ENCODE data around the gene IGHMBP2. TPM values are rescaled to one million over a fixed set of nuclear protein-coding genes. Genes with fewer than 3 reads are reported as not detected.
"Not testable (repeated sequence)": the region's sequence is repeated elsewhere in the genome, so short reads cannot be mapped to it uniquely, and the experiment has no call there.

IGHMBP2 gene
- total RNA-seq, 1 experiment from 2014 or later, result 27.0 TPM

- H3K4me2 ChIP-seq, result no peak overlapping the region
- no peaks in the 10 kb centered on the region for H3K79me2 ChIP-seq (ENCODE audit: low read depth)
- ChIA-PET CTCF (interaction anchor here (0.6 kb wide), 1 partner anchor 48 kb away, joined by 4 read pairs; no protein-coding TSS in a partner anchor), POLR2A (ENCODE audit: unreplicated experiment) (no interaction called here)
- TF ChIP-seq EZH2 (IDR thresholded peaks at IDR 0.05; ENCODE audit: low read depth), result no peak
- no peak for TF ChIP-seq CTCF (conservative IDR thresholded peaks at IDR 0.05)
- H3K27me3 ChIP-seq (ENCODE audit: insufficient read depth, low read depth), result peaks cover 27% of the 10 kb centered on the region; the same call in 1 of the 2 replicates
- DNase-seq, result no peak
- H3K4me1 ChIP-seq (replicated peaks; ENCODE audit: insufficient read depth), result no peaks in the 10 kb centered on the region
- no peaks in the 10 kb centered on the region for H3K9me2 ChIP-seq (ENCODE audit: insufficient read depth)
- H3F3A ChIP-seq (ENCODE audit: insufficient read depth, low read depth), result no peaks in the 10 kb centered on the region
- no peaks in the 10 kb centered on the region; the same call in 1 of the 2 replicates for H3K9me3 ChIP-seq (ENCODE audit: insufficient read depth, low read depth)
- BruUV-seq (replicated peaks), result no TSS peak
- H3K36me3 ChIP-seq (ENCODE audit: low read depth), result no peaks in the 10 kb centered on the region
- intact Hi-C loops (cut with micrococcal nuclease; ENCODE audit: unreplicated experiment), result no loop called here
- H2AFZ ChIP-seq, result no peak overlapping the region
- no peak overlapping the region for H3K4me3 ChIP-seq
- no peak overlapping the region for H3K27ac ChIP-seq
- 0 out of 2 replicates have a peak, but pooled peaks cover 4% of the 10 kb centered on the region for H4K20me1 ChIP-seq (ENCODE audit: insufficient read depth)
Measured at GRCh38 chr11:68973219-68973618, 69.5 kb downstream of the IGHMBP2 start.

GRCh38 chr11:68973706-68974105, 70.0 kb downstream of the IGHMBP2 start:
- H2AFZ ChIP-seq; H3K27ac ChIP-seq; intact Hi-C loops (cut with micrococcal nuclease; ENCODE audit: unreplicated experiment); DNase-seq; H3K79me2 ChIP-seq (ENCODE audit: low read depth); BruUV-seq (replicated peaks); H3F3A ChIP-seq (ENCODE audit: insufficient read depth, low read depth); POLR2A ChIA-PET (ENCODE audit: unreplicated experiment); H3K9me2 ChIP-seq (ENCODE audit: insufficient read depth); H3K4me1 ChIP-seq (replicated peaks; ENCODE audit: insufficient read depth); H4K20me1 ChIP-seq (ENCODE audit: insufficient read depth); H3K4me2 ChIP-seq; H3K4me3 ChIP-seq; H3K9me3 ChIP-seq (ENCODE audit: insufficient read depth, low read depth); H3K36me3 ChIP-seq (ENCODE audit: low read depth): not testable (repeated sequence)
- H3K27me3 ChIP-seq (ENCODE audit: insufficient read depth, low read depth), result peaks cover 25% of the 10 kb centered on the region; the same call in 1 of the 2 replicates
- CTCF ChIA-PET, result interaction anchor here (0.6 kb wide), 1 partner anchor 49 kb away, joined by 4 read pairs; no protein-coding TSS in a partner anchor

DNA sequence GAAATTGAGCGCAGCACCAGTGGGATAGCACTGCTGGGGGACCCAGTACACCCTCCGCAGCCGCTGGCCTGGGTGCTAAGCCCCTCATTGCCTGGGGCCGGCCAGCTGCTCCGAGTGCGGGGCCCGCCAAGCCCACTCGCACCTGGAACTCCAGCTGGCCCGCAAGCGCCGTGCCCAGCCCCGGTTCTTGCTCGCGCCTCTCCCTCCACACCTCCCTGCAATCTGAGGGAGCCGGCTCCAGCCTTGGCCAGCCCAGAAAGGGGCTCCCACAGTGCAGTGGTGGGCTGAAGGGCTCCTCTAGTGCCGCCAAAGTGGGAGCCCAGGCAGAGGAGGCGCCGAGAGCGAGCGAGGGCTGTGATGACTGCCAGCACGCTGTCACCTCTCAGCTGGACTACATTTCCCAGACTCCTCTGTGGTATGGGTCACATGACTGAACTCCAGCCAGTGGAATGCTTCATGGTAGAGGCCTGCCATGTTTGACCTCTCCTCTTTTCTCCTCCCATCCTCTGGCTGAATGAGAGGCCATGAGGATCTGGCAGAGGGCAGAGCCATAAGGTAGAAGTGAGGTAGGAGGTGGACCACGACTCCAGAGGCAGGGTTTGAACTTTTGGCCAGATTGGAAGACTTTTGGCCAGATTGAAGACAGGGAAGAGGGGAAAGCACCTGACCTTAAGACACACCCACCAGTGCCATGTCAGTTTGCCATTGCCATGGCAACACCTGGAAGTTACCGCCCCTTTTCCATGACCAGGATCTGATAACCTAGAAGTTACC, 70.9 kb downstream of the IGHMBP2 start:
- CTCF ChIA-PET, result no interaction called here
- TF ChIP-seq EZH2 (IDR thresholded peaks at IDR 0.05; ENCODE audit: low read depth) (no peak), CTCF (conservative IDR thresholded peaks at IDR 0.05) (no peak)
- no peaks in the 10 kb centered on the region for H3K79me2 ChIP-seq (ENCODE audit: low read depth)
- H2AFZ ChIP-seq, result peak overlapping the region; percentile 62
- intact Hi-C loops (cut with micrococcal nuclease; ENCODE audit: unreplicated experiment), result no loop called here
- no peaks in the 10 kb centered on the region for H3F3A ChIP-seq (ENCODE audit: insufficient read depth, low read depth)
- H3K9me2 ChIP-seq (ENCODE audit: insufficient read depth), result no peaks in the 10 kb centered on the region
- H3K27ac ChIP-seq, result no peak overlapping the region
- no peak overlapping the region for H3K4me2 ChIP-seq
- peaks cover 25% of the 10 kb centered on the region; the same call in 1 of the 2 replicates for H3K27me3 ChIP-seq (ENCODE audit: insufficient read depth, low read depth)
- no peaks in the 10 kb centered on the region for H3K4me1 ChIP-seq (replicated peaks; ENCODE audit: insufficient read depth)
- POLR2A ChIA-PET (ENCODE audit: unreplicated experiment), result no interaction called here
- no TSS peak for BruUV-seq (replicated peaks)
- H3K9me3 ChIP-seq (ENCODE audit: insufficient read depth, low read depth), result no peaks in the 10 kb centered on the region; the same call in 1 of the 2 replicates
- H3K36me3 ChIP-seq (ENCODE audit: low read depth), result no peaks in the 10 kb centered on the region
- no peak overlapping the region for H3K4me3 ChIP-seq
- 0 out of 2 replicates have a peak, but pooled peaks cover 4% of the 10 kb centered on the region for H4K20me1 ChIP-seq (ENCODE audit: insufficient read depth)
- no peak for DNase-seq
